Panc1 (cell line): ENCODE measurements around the gene ITGAX. TPM values are rescaled to one million over a fixed set of nuclear protein-coding genes. Genes with fewer than 3 reads are reported as not detected.

Experiments
- ATAC-seq: fragments of 200-7000 bp; cut with Tn5 transposase; 2 replicates; pipeline ENCODE4 v1.9.1; 2020; ENCODE audit warnings: mild to moderate bottlenecking, moderate library complexity
- BruUV-seq: library from RNA; stranded (reverse); fragments of 400-500 nt; replicated peaks from 2 replicates; lab custom pipeline; 2021; lab: Mats Ljungman, UMichigan
- CTCF ChIA-PET: fragments of 300-600 bp; sonication (Branson Sonifier 250); formaldehyde crosslinking; loops from one replicate; lab custom pipeline; 2022; ENCODE audit warnings: antibody characterized with exemption; lab: Charles Lee
- POLR2A ChIA-PET: fragments of 300-600 bp; sonication (Branson Sonifier 250); formaldehyde crosslinking; loops from one replicate; lab custom pipeline; 2022; ENCODE audit warnings: antibody characterized with exemption; lab: Charles Lee
- DNase-seq: peaks from one replicate; pipeline ENCODE4 v3.0.0-alpha.2; 2010; ENCODE audit warnings: low read depth, low spot score
- H3K27ac ChIP-seq: 2 replicates; pipeline ENCODE4 v1.5.1; 2011; ENCODE audit warnings: mild to moderate bottlenecking, low read length, inconsistent platforms
- H3K27me3 ChIP-seq: fragments of 200-500 bp; sonication (Bioruptor generic); 2 replicates; pipeline ENCODE4 v1.6.0; 2014; ENCODE audit warnings: low read length, inconsistent platforms; ENCODE audit not compliant: control insufficient read depth, insufficient read depth
- H3K36me3 ChIP-seq: fragments of 200-500 bp; sonication (Bioruptor generic); 2 replicates; pipeline ENCODE4 v1.5.1; 2014; ENCODE audit warnings: inconsistent platforms, mild to moderate bottlenecking, low read length, moderate library complexity; ENCODE audit not compliant: control insufficient read depth, insufficient read depth
- H3K4me1 ChIP-seq: 2 replicates; pipeline ENCODE4 v1.5.1; 2011; ENCODE audit warnings: inconsistent platforms, mild to moderate bottlenecking, low read length, moderate library complexity; ENCODE audit not compliant: control insufficient read depth, insufficient read depth
- H3K4me3 ChIP-seq, 2 experiments: 2 replicates each; pipeline ENCODE4 v1.5.1; 2011 to 2012; ENCODE audit warnings: low read depth in 2 of 2, low read length in 2 of 2, mild to moderate bottlenecking in 2 of 2, inconsistent platforms in 1 of 2, moderate library complexity in 1 of 2
- H3K9me3 ChIP-seq: fragments of 200-500 bp; sonication (Bioruptor generic); 2 replicates; pipeline ENCODE4 v1.5.1; 2014; ENCODE audit warnings: low read depth, mild to moderate bottlenecking, inconsistent platforms, low read length, moderate library complexity; ENCODE audit not compliant: control insufficient read depth, insufficient read depth
- CTCF ChIP-seq: fragments of 450-650 bp; IDR thresholded peaks from 2 replicates; pipeline ENCODE4 v1.5.1; 2017; ENCODE audit warnings: mild to moderate bottlenecking
- POLR2AphosphoS5 ChIP-seq: IDR thresholded peaks from 2 replicates; pipeline ENCODE4 v1.6.1; 2012; ENCODE audit warnings: mild to moderate bottlenecking, low read depth, low read length, moderate library complexity
- REST ChIP-seq, 2 experiments: IDR thresholded peaks; 2 replicates each; pipeline ENCODE4 v1.6.1; 2011 to 2012; ENCODE audit warnings: low read depth in 2 of 2, control low read depth in 1 of 2, low read length in 1 of 2, mild to moderate bottlenecking in 1 of 2, moderate library complexity in 1 of 2; ENCODE audit not compliant: insufficient read depth in 1 of 2
- SIN3A ChIP-seq: IDR thresholded peaks from 2 replicates; pipeline ENCODE4 v1.6.1; 2012; ENCODE audit warnings: low read depth, mild to moderate bottlenecking, low read length, moderate library complexity, borderline replicate concordance; ENCODE audit not compliant: insufficient read depth
- TCF7L2 ChIP-seq: IDR thresholded peaks from 2 replicates; pipeline ENCODE4 v1.6.1; 2011; ENCODE audit warnings: mild to moderate bottlenecking, low read depth, low read length, inconsistent platforms
- in situ Hi-C: cut with HindIII; loops from 2 replicates; pipeline ENCODE4 v1.10.0; 2016; ENCODE audit warnings: low sequenced_read_pairs, low pct_unique_long_range_greater_than_20kb
- intact Hi-C: fragments of 100-400 bp; cut with micrococcal nuclease; formaldehyde crosslinking; loops from one replicate; pipeline ENCODE4 v1.10.0; 2022; ENCODE audit not compliant: unreplicated experiment
- total RNA-seq: library from RNA; stranded (reverse); gene quantifications from one replicate; pipeline ENCODE4 v1.2.1, GENCODE V29; 2021; ENCODE audit not compliant: unreplicated experiment

Gene ITGAX
- total RNA-seq, 1 experiment from 2014 or later, result 0.49 TPM

GRCh38 chr16:31397701-31398100, 42.7 kb downstream of the ITGAX start:
- intact Hi-C loops, result no loop called here
- H3K4me3 ChIP-seq, result no peak overlapping the region
- H3K27me3 ChIP-seq, result no peaks in the 10 kb centered on the region
- H3K27ac ChIP-seq, result no peak overlapping the region
- POLR2A ChIA-PET, result no interaction called here
- H3K36me3 ChIP-seq, result no peaks in the 10 kb centered on the region
- TF ChIP-seq REST (IDR thresholded peaks at IDR 0.05; ENCODE audit: insufficient read depth in 1 of 2, low read depth in 2 of 2, low read length in 1 of 2) (no peak), SIN3A (no peak), POLR2AphosphoS5 (no peak), CTCF (no peak)
- in situ Hi-C loops, result no loop called here
- H3K9me3 ChIP-seq, result no peaks in the 10 kb centered on the region
- H3K4me1 ChIP-seq, result no peaks in the 10 kb centered on the region; the same call in 1 of the 2 replicates
- DNase-seq (no peak), ATAC-seq (peak; percentile 54)
- CTCF ChIA-PET, result no interaction called here
- no TSS peak for BruUV-seq

- no peak for ATAC-seq
- intact Hi-C loops (no loop called here), in situ Hi-C loops (no loop called here)
- no peak for DNase-seq
- Histone ChIP-seq H3K36me3 (peaks cover 2% of the 10 kb centered on the region; the same call in 1 of the 2 replicates), H3K4me3 (no peak overlapping the region), H3K4me1 (no peaks in the 10 kb centered on the region; the same call in 1 of the 2 replicates), H3K9me3 (no peaks in the 10 kb centered on the region), H3K27me3 (no peaks in the 10 kb centered on the region), H3K27ac (no peak overlapping the region)
- ChIA-PET CTCF (interaction anchor here (0.6 kb wide), 1 partner anchor 28 kb away, joined by 7 read pairs; no protein-coding TSS in a partner anchor), POLR2A (no interaction called here)
- TF ChIP-seq REST (IDR thresholded peaks at IDR 0.05; ENCODE audit: insufficient read depth in 1 of 2, low read depth in 2 of 2, low read length in 1 of 2) (no peak), POLR2AphosphoS5 (no peak), TCF7L2 (no peak), CTCF (no peak), SIN3A (no peak)
- BruUV-seq, result no TSS peak
Observed at GRCh38 chr16:31400191-31400590, 45.2 kb downstream of the ITGAX start.
